Measurements from ENCODE around the gene SLC37A3.
"Not testable (repeated sequence)": the region's sequence is repeated elsewhere in the genome, so short reads cannot be mapped to it uniquely, and the experiment has no call there.

Gene SLC37A3

GRCh38 chr7:140358412-140359051 is 39.8 kb downstream of the SLC37A3 start:
- no peak for DNase-seq (ENCODE audit: low read depth, low spot score)
- no peak overlapping the region for H3K4me3 ChIP-seq (ENCODE audit: low read length)

DNA sequence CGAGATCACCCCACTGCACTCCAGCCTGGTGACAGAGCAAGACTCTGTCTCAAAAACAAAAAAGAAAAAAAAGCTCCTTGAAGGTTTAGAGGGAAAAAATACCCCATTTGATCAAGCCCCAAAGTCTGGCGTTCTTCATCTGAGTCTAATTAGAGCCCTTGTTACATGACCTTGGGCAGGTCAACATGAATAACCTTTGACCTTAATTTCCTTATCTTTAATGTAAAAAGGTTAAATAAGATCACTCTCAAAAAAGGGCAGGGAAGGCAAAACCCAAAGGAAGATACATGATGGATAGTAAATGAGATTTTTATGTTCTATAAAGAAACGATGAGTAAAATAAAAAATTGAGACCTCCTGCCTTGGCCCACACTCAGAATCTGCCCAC is 40.3 kb downstream of the SLC37A3 start:
- no peak overlapping the region for H3K4me3 ChIP-seq (ENCODE audit: low read length)
- DNase-seq (ENCODE audit: low read depth, low spot score): no peak

DNA sequence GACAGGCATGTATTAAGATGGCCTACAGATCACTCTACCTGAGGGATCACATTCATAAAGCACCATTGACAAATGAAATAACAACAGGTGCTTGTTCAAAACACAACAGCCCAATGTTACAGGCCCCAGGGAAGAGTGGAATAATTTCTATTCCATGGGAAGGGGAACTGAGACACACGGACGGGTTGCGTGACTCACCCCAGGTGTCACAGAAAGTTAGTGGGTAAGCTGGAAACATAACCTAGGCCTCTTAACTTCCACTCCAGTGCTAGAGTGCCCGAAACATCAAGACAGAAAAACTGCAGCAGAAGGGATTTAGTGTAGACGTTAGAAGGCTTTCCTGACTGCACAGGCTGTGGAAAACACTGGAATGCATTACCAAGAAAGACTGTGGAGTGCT is 48.3 kb downstream of the SLC37A3 start:
- no peak for DNase-seq (ENCODE audit: low read depth, low spot score)
- H3K4me3 ChIP-seq (ENCODE audit: low read length): no peak overlapping the region

GRCh38 chr7:140349144-140349771 is 49.1 kb downstream of the SLC37A3 start:
- no peak for DNase-seq (ENCODE audit: low read depth, low spot score)
- H3K4me3 ChIP-seq (ENCODE audit: low read length): no peak overlapping the region

DNA sequence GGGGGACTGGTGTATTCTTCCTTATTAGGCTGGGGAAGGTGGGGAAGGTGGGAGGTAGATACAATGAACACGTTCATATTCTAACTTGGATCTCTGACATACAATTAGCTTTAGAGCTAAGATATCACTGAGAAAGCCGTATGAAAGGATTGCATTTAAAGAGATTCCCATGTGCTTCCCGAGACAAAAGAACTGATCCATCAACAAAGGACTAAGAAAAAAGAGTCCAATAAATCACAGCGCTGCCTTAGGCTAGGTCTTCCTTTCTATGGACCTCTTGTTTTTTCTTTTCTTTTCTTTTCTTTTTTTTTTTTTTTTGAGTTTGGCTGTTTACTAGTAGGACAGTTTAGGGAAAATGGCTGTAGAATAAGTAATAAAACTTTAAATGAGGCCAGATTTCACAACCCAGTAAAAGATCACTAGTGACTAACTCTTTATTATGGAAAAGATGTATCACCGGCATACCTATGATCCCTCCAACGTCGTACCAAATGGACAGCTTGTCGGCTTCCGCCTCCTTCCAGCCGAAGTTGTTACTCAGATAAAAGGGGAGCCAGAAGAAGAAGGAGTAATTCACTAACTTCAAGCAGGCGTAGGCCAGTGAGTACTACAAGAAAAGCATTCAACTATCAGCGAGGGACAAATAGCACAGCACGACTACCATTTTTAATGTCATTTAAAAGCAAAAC is 50.0 kb downstream of the SLC37A3 start:
- H3K4me3 ChIP-seq (ENCODE audit: low read length): no peak overlapping the region
- DNase-seq (ENCODE audit: low read depth, low spot score): no peak

DNA sequence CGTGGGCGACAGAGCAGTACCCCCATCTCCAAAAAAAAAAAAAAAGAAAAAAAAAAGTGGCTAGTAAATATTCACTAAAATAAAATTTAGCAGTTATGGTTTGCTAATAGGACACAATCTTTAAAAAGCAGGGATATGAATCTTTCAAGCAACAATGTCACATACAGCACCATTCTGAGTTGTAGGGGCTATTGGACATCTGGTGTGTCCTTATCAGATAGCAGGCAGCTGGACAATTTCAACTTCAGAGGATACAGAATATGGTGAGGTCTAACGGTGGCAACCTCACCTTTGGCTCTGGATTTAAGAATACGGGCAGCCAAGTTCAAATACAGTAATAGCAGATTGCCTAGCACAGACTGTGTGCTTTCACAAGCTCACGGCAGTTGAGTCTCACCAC is 51.1 kb downstream of the SLC37A3 start:
- DNase-seq (ENCODE audit: low read depth, low spot score): no peak

DNA sequence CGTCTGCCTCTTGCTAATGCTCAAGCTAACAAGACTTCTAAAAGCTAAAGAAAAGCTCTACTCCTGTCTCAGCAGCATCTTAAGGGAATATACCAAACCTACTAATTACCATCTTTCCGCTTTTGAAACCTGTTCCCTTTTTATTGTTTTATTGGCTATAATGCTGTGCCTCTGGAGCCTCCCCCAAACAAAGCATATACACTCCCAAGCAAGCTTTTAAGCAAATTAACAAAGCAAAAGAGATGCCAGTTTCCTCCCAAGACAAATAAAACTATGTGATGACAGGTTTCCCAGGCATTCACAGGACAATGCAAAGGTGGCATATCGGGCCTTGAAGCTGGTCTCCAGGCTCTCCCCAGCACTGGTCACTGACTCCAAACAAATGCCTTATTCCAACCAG is 52.9 kb downstream of the SLC37A3 start:
- no peak overlapping the region for H3K4me3 ChIP-seq (ENCODE audit: low read length)
- DNase-seq (ENCODE audit: low read depth, low spot score): no peak

More for the DNA sequence above, 51.1 kb downstream of the SLC37A3 start:
- no peak overlapping the region for H3K4me3 ChIP-seq (ENCODE audit: low read length)

DNA sequence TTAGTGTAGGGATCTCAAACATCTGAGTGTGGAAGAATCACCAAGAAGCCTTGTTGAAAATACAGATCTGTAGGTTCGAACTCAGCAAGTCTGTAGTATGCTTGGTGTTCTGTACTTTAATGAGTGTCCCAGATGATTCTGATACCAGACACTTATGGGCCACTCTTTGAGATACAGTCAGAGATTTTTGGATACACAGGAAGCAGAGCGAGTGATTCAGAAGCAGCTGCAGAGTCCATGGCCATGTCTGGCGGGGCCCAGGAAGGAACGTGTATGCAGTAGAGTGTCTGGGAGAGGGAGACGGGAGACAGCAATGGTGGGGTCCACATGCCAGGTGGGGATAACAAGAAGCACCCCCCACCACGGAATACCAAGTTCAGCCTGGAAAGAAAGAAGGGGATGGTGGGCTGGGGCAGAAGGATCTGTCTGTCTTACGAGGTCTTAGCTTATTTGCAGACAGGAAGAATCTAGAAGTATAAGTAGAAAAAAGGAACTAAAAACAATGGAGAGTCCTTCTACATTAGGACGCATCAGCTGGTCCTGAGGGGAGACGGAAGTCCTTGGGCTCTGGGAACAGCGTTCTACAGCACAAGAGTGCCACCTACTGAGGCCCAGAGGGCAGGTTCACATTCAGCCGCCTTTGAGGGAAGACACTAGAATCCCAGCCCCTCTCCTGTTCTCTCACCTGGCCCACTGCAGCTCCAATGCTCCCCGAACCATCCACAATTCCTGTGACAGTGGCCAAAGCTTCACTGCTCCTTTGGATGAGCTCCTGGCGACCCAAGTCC is 55.4 kb downstream of the SLC37A3 start:
- no peak for DNase-seq (ENCODE audit: low read depth, low spot score)

GRCh38 chr7:140338959-140339358 is 59.4 kb downstream of the SLC37A3 start:
- not testable (repeated sequence) for DNase-seq (ENCODE audit: low read depth, low spot score); H3K4me3 ChIP-seq (ENCODE audit: low read length)

More for the DNA sequence above, 55.4 kb downstream of the SLC37A3 start:
- no peak overlapping the region for H3K4me3 ChIP-seq (ENCODE audit: low read length)

GRCh38 chr7:140334341-140335057 is 63.8 kb downstream of the SLC37A3 start:
- DNase-seq (ENCODE audit: low read depth, low spot score): no peak
- no peak overlapping the region for H3K4me3 ChIP-seq (ENCODE audit: low read length)

- DNase-seq (ENCODE audit: low read depth, low spot score): no peak
- H3K4me3 ChIP-seq (ENCODE audit: low read length): no peak overlapping the region
Measured at GRCh38 chr7:140333686-140334085, 64.6 kb downstream of the SLC37A3 start.

- H3K4me3 ChIP-seq (ENCODE audit: low read length): no peak overlapping the region
- no peak for DNase-seq (ENCODE audit: low read depth, low spot score)
Measured at GRCh38 chr7:140333223-140333622, 65.1 kb downstream of the SLC37A3 start.

DNA sequence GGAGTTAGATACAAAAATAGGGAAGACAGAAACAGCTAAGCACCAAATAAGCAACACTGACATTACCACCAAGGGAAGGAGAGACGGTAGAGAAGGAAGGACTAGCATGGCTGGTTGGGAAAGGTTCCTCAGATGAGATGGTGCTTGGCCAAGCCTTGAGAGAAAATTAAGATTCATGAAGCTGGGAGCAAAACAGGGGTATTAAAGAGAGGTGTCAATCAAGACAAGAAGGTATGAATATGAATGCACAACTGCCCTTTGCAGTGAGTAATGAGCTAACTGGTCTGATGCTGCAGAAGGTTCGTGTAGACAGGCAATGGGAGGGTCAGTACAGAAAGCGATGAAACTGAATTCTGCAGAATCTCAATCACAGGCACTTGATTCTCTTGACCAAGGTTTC is 67.7 kb downstream of the SLC37A3 start:
- no peak for DNase-seq (ENCODE audit: low read depth, low spot score)
- H3K4me3 ChIP-seq (ENCODE audit: low read length): no peak overlapping the region

DNA sequence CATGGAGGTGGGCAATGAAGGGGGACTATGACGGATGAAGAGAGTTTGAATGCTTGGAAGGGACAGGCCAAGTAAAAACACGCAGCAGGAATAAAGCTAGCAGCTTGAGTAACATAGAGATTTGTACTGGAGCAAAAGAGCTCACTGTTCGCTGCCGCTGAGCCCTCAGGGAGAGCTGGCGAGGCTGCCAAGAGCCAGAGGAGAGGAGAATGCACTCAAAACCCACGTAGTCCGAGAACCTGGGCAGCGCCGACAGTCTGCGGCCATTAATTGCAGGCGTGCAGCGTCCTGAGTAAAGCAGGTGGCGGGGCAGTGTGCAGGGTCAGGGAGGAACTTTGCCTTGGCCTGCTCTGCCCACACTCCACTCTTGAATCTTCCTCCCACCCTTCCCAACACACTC is 68.2 kb downstream of the SLC37A3 start:
- H3K4me3 ChIP-seq (ENCODE audit: low read length): no peak overlapping the region
- no peak for DNase-seq (ENCODE audit: low read depth, low spot score)

GRCh38 chr7:140327261-140327661 is 71.1 kb downstream of the SLC37A3 start:
- H3K4me3 ChIP-seq (ENCODE audit: low read length): no peak overlapping the region
- no peak for DNase-seq (ENCODE audit: low read depth, low spot score)

GRCh38 chr7:140326116-140326928 is 72.0 kb downstream of the SLC37A3 start:
- DNase-seq (ENCODE audit: low read depth, low spot score): peak; percentile 21
- no peak overlapping the region for H3K4me3 ChIP-seq (ENCODE audit: low read length)

DNA sequence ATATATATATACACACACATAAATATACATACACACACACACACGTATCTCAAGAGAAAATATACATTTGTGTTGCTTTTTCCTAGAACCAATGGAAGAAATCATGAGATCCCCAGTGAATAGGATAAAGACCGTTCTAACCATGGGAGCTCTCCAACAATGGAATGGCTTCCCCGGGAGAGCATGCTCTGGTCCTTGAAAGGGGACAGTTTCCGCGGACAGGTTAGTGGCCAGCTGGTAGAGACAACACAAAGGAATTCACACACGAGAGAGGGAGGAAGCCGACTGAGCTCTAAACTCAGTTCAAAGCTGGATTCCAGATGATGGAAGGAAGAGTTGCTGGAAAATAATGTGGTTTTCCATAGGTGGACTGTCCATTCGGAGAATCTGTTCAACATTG is 72.7 kb downstream of the SLC37A3 start:
- DNase-seq (ENCODE audit: low read depth, low spot score): no peak
- H3K4me3 ChIP-seq (ENCODE audit: low read length): no peak overlapping the region

DNA sequence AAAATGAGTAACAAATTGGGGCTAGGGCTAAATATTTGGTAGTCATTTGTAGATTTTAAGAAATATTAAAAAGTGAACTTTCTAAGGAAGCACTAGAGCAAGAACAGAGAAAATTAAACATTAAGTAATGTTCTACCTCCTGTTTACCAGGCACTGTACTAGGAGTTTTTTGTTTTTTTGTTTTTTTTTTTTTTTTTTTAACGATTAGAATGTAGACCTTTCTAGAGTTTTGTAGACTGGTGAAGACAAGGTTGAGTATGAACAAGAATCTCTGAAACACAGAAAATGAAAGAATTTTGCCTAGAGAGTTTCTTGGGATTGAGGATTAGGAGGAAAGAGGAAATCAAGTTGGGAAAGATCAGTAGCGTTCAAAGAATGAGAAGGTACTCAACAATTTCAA is 73.6 kb downstream of the SLC37A3 start:
- no peak overlapping the region for H3K4me3 ChIP-seq (ENCODE audit: low read length)

More for the DNA sequence above, 73.6 kb downstream of the SLC37A3 start:
- no peak for DNase-seq (ENCODE audit: low read depth, low spot score)
